GM21367 (cell line): Measurements from ENCODE around the gene USP7.
"Not testable (repeated sequence)": the region's sequence is repeated elsewhere in the genome, so short reads cannot be mapped to it uniquely, and the experiment has no call there.

Source experiments
- ATAC-seq: cut with Tn5 transposase; IDR thresholded peaks from one replicate; pipeline ENCODE4 v1.9.1; 2021; ENCODE audit not compliant: unreplicated experiment

The USP7 gene

GRCh38 chr16:8882725-8883377 is 80.9 kb downstream of the USP7 start:
- no peak for ATAC-seq

DNA sequence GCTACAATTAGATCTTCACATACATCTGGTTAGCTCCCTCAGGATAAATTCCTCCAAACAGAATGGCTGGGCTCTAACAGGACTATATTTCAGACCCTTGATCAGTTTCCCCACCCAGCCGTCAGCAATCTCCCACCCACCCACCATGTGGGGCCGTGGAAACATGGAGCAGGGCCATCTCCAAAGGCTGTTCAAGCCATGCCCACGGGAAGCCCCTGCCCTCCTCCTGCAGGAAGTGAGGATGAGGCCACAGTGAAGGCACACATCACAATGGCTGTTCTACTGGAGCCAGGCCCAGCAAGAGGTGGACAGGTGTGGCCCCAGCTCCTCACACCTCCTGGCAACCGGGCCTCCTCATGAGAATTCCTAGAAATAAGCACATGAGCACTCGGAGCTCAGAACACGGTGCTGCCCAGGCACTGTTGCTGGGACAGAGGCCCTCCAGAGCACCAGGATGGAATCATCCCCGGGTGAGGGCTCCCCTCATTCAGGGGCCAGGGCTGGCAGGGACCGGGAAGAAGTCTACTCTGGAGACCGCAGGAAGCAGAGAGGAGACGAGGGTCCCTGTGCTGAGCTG is 81.6 kb downstream of the USP7 start, which contains the start of gene LITAFD:
TSS of gene LITAFD (plus strand) at position 311 of the 577 bp plus-strand sequence. CDS start 2,005 bp downstream, outside the sequence.
- no peak for ATAC-seq

GRCh38 chr16:8880839-8881510 is 82.7 kb downstream of the USP7 start:
- ATAC-seq, result no peak

DNA sequence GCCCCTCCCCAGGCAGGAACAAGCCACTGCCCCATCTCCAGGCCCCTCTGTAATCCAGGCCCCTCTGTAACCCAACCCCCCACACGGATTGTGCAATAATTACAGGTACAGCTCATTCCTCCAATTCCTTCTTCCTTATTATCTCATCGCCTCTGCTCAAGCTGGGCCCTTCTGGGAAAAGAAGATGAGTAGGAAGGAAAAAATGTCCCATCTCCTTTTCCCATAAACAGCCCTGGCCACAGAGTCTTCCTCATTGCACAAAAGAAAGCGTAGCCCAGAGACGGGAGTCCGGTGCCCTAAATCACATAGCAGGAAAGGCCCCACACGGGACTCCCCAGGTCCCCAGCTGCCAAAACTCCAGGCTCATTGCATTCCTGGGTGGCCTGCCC is 85.2 kb downstream of the USP7 start:
- no peak for ATAC-seq

GRCh38 chr16:8877894-8878522 is 85.7 kb downstream of the USP7 start:
- ATAC-seq, result no peak

DNA sequence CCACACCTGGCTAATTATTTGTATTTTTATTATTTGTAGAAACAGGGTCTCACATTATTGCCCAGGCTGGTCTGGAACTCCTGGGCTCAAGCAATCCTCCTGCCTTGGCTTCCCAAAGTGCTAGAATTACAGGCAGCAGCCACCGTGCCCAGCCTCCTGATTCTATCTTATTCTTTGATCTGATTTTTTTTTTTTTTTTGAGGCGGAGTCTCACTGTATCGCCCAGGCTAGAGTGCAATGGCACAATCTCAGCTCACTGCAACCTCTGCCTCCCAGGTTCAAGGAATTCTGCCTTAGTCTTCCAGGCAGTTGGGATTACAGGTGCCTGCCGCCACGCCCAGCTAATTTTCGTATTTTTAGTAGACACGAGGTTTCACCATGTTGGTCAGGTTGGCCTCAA is 88.4 kb downstream of the USP7 start:
- ATAC-seq, result not testable (repeated sequence)

DNA sequence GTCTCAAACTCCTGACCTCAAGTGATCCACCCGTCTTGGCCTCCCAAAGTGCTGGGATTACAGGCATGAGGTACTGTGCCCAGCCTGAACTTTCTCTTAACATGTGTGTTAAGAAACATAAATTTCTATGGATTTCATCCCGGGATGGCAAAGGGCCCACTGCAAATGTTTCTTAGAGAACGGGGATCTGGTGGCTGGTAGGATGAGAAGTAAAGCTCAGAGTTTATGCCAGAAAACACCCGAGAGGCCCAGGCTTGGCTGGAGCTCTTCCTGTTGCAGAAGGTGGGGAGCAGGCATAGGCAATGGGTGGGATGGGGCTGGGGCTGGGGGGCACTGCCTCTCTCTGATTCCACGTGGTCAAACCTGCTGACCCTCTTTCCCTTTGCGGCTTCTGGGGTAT is 89.3 kb downstream of the USP7 start:
- no peak for ATAC-seq

DNA sequence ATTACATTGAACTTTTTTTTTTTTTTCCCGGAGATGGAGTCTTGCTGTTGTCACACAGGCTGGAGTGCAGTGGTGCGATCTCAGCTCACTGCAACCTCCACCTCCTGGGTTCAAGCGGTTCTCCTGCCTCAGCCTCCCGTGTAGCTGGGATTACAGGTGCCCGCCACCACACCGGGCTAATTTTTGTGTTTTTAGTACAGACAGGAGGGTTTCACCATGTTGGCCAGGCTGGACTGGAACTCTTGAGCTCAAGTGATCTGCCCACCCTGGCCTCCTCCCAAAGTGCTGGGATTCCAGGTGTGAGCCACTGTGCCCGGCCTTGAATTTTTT is 89.9 kb downstream of the USP7 start:
- not testable (repeated sequence) for ATAC-seq

- no peak for ATAC-seq
These were observed 90.5 kb downstream of the USP7 start for GRCh38 chr16:8872967-8873865.

DNA sequence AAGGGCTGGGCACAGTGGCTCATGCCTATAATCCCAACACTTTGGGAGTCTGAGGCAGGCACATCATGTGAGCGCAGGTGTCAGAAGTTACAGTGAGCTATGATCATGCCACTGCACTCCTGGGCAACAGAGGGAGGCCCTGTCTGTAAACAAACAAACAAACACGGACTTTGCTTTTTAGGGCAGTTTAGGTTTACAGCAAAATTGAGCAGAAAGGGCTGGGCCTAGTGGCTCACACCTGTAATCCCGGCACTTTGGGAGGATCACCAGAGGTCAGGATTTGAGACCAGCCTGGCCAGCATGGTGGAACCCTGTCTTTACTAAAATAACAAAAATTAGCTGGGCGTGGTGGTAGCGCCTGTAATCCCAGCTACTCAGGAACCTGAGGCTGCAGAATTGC is 91.6 kb downstream of the USP7 start:
- ATAC-seq, result no peak

- ATAC-seq, result not testable (repeated sequence)
These were observed 93.8 kb downstream of the USP7 start for GRCh38 chr16:8869988-8870241.

- ATAC-seq, result no peak
These were observed 94.3 kb downstream of the USP7 start for GRCh38 chr16:8869212-8869987.

DNA sequence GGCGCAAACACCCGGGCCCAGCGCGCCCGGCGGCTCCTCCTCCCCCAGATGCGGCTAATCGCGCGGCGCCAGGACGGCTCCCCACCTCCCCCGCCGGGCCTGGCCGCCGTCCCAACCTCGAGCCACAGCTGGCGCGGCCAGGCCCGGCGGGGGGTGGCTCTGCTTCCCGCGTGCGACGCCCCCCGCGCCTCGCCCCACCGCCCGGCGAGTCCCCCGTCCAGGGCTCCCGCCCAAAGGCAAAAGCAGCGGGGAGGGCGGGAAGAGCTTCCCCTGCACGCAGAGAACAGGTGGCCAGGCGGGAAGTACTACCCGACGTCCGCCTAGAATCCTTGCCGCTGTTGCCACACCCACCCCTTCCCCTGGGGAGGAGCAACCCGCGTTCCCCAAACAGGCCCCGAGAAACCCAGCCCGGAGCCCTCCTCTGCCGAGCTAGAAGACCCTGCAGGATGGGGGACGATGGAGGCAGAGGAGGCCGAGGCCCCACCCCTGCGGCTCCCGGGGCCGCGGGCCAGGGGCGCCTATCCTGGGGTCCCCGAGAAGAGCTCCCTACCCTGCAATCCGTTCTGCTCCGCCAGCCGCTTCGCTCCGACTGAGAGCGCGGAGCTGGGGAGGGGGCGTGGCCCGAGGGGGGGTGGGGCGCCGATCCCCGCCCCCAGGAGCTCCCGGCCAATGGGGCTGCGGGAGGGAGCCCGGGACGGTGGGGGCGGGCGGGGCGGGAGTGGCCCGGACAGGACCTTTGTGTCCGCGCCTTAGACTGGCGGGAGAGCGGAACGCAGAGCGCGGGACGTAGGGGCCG is 95.1 kb downstream of the USP7 start, which contains the start of gene CARHSP1:
TSS of gene CARHSP1 (minus strand) at position 591 of the 796 bp plus-strand sequence. CDS start 9,678 bp downstream, outside the sequence.
- peak; percentile 61 for ATAC-seq

DNA sequence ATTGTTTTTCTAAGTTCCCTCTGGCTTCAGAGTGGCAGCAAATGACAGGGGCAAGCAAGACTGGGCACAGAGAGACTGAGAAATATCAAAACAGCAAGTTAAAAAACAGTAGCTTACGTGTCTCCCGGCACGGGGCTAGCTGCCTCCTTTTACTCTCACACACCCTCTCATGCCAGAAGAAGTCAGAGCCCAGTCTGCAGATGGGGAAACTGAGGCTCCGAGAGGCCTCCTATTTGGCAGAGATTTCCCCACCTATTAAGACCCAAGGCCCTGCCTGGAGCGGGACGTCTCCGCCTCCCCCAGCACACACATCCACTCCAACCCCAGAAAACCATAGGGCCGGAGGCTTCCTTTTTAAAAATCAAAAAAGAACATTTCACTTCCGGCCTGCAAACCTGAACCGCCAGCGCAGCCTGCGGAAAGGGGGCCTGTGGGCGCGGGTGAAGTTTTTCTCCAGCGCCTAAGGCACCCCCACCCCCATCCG is 95.7 kb downstream of the USP7 start:
- ATAC-seq, result no peak

DNA sequence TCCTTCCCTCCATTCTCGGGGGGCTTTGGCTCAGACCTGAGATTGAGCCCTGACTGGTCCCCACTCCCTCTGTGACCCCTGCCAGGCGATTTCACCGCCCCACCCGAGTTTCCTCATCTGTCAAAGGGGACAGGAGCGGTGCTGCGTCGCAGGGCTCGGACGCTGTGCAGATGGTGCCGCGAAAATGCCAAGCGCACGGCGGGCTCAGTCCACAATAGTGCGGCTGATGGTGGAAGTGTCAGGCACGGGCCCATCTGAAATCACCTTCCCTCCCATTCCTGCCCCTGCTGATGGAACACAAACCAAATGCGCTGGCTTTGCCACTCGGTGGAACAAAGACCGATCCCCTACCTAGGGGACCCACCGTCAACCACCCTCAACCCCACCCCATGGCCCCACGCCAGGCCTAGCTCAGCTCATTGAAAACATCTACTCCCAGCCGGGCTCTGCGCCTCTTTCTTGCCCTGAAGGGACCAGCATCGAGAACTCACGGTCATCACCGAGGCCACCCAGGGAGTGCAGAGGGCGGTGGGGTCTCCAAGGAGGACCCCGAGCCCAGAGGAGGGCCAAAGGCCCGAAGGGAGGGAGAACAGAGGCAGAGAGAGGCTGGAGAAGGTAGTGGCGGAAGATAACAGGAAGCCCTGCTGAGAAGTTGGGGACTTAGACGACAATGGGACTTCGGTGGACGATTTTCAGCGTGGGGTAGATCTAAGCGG is 96.3 kb downstream of the USP7 start:
- ATAC-seq, result no peak

GRCh38 chr16:8866884-8867215 is 96.9 kb downstream of the USP7 start:
- no peak for ATAC-seq

DNA sequence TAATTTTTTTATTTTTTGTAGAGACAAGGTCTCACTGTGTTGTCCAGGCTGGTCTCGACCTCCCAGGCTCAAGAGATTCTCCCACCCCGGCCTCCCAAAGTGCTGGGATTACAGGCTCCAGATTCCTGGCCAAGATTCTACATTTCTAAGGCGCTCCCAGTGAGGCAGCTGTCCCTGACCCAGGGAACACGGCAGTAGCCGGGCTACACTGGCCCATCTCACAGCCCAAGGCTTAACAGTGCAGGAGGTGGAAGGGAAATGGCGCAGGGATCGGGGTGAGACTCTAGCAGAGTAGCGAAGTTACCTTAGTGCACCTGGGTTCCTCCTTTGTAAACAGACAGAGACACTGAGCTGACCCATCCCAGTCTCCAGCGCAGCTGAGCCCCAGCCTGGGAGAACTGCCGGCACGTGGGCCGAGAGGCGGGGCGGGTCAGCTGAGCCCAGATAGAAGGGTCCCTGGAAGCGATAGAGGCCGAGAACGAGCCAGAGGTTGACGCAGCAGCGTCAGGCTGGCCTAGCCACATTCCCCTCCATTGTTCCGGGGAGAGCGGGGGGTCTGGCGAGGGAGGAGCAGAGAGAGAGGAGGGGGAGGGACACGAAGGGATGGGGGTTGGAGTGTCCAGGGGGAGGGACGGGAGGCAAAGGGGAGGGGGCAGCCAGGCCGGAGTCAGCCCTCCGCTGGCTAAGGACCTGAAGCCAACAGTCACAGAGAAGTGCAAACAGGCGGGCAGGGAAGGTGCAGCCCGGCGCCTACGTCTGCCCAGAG is 97.4 kb downstream of the USP7 start:
- no peak for ATAC-seq
